Measurements from ENCODE around the gene LAMA1.
A peak's percentile ranks its signal among the peaks of the same experiment; 100 is the strongest.

The LAMA1 gene

GRCh38 chr18:6921571-6921970 lies 196.0 kb downstream of the LAMA1 start:
- no peaks in the 10 kb centered on the region for H3F3A ChIP-seq (ENCODE audit: insufficient read depth, low read length)
- H3K9me3 ChIP-seq (replicated peaks; ENCODE audit: insufficient read depth, low read length), result no peaks in the 10 kb centered on the region
- no peaks in the 10 kb centered on the region for H3K4me1 ChIP-seq (ENCODE audit: low read length)
- no peaks in the 10 kb centered on the region for H3K27me3 ChIP-seq (replicated peaks; ENCODE audit: insufficient read depth, low read length)
- TF ChIP-seq CTCF (IDR thresholded peaks at IDR 0.05; ENCODE audit: low read length) (no peak), EZH2phosphoT487 (IDR thresholded peaks at IDR 0.05; ENCODE audit: low read length) (no peak), EZH2 (optimal IDR thresholded peaks at IDR 0.05; ENCODE audit: low read depth, low read length) (no peak)
- H2AFZ ChIP-seq (ENCODE audit: low read length), result no peak overlapping the region
- no peak for DNase-seq
- H3K4me3 ChIP-seq (ENCODE audit: low read length), result no peak overlapping the region
- no peak overlapping the region for H3K9ac ChIP-seq (ENCODE audit: low read length)
- no peaks in the 10 kb centered on the region for H3K9me2 ChIP-seq (replicated peaks; ENCODE audit: insufficient read depth, low read length)
- no peak overlapping the region for H3K27ac ChIP-seq (ENCODE audit: low read length)
- H4K20me1 ChIP-seq (ENCODE audit: insufficient read depth, low read length), result no peaks in the 10 kb centered on the region
- no peak overlapping the region for H3K4me2 ChIP-seq (ENCODE audit: low read depth, low read length)
- H3K79me2 ChIP-seq (ENCODE audit: low read length), result no peaks in the 10 kb centered on the region
- no peaks in the 10 kb centered on the region for H3K36me3 ChIP-seq (replicated peaks; ENCODE audit: insufficient read depth, low read length)

- Histone ChIP-seq H3K9me2 (replicated peaks; ENCODE audit: insufficient read depth, low read length) (no peaks in the 10 kb centered on the region), H3K4me1 (ENCODE audit: low read length) (no peaks in the 10 kb centered on the region), H3K27ac (ENCODE audit: low read length) (no peak overlapping the region), H4K20me1 (ENCODE audit: insufficient read depth, low read length) (no peaks in the 10 kb centered on the region), H3F3A (ENCODE audit: insufficient read depth, low read length) (no peaks in the 10 kb centered on the region), H2AFZ (ENCODE audit: low read length) (no peak overlapping the region), H3K4me2 (ENCODE audit: low read depth, low read length) (no peak overlapping the region), H3K4me3 (ENCODE audit: low read length) (no peak overlapping the region), H3K79me2 (ENCODE audit: low read length) (no peaks in the 10 kb centered on the region), H3K27me3 (replicated peaks; ENCODE audit: insufficient read depth, low read length) (no peaks in the 10 kb centered on the region), H3K36me3 (replicated peaks; ENCODE audit: insufficient read depth, low read length) (no peaks in the 10 kb centered on the region), H3K9me3 (replicated peaks; ENCODE audit: insufficient read depth, low read length) (no peaks in the 10 kb centered on the region), H3K9ac (ENCODE audit: low read length) (no peak overlapping the region)
- peak; percentile 36 for DNase-seq
- no peak for TF ChIP-seq EZH2 (optimal IDR thresholded peaks at IDR 0.05; ENCODE audit: low read depth, low read length)
- peak; percentile 58 for TF ChIP-seq CTCF (IDR thresholded peaks at IDR 0.05; ENCODE audit: low read length)
- no peak for TF ChIP-seq EZH2phosphoT487 (IDR thresholded peaks at IDR 0.05; ENCODE audit: low read length)
Measured at GRCh38 chr18:6920099-6920955, 197.3 kb downstream of the LAMA1 start.

- Histone ChIP-seq H4K20me1 (ENCODE audit: insufficient read depth, low read length) (no peaks in the 10 kb centered on the region), H3F3A (ENCODE audit: insufficient read depth, low read length) (no peaks in the 10 kb centered on the region), H3K4me3 (ENCODE audit: low read length) (no peak overlapping the region), H3K9ac (ENCODE audit: low read length) (no peak overlapping the region), H3K4me1 (ENCODE audit: low read length) (no peaks in the 10 kb centered on the region), H3K27me3 (replicated peaks; ENCODE audit: insufficient read depth, low read length) (no peaks in the 10 kb centered on the region), H3K9me3 (replicated peaks; ENCODE audit: insufficient read depth, low read length) (no peaks in the 10 kb centered on the region), H3K36me3 (replicated peaks; ENCODE audit: insufficient read depth, low read length) (no peaks in the 10 kb centered on the region), H2AFZ (ENCODE audit: low read length) (no peak overlapping the region), H3K79me2 (ENCODE audit: low read length) (no peaks in the 10 kb centered on the region), H3K4me2 (ENCODE audit: low read depth, low read length) (no peak overlapping the region), H3K27ac (ENCODE audit: low read length) (no peak overlapping the region), H3K9me2 (replicated peaks; ENCODE audit: insufficient read depth, low read length) (no peaks in the 10 kb centered on the region)
- no peak for DNase-seq
- no peak for TF ChIP-seq EZH2 (optimal IDR thresholded peaks at IDR 0.05; ENCODE audit: low read depth, low read length)
- TF ChIP-seq EZH2phosphoT487 (IDR thresholded peaks at IDR 0.05; ENCODE audit: low read length), result no peak
- TF ChIP-seq CTCF (IDR thresholded peaks at IDR 0.05; ENCODE audit: low read length), result no peak
Measured at GRCh38 chr18:6917072-6917471, 200.5 kb downstream of the LAMA1 start.

Data from MM.1S (cell line).